ENCODE results near the gene FSIP1. TPM values are rescaled to one million over a fixed set of nuclear protein-coding genes. Genes with fewer than 3 reads are reported as not detected.

The FSIP1 gene
- total RNA-seq, 1 donor from 2014 or later = 0.85 TPM

DNA sequence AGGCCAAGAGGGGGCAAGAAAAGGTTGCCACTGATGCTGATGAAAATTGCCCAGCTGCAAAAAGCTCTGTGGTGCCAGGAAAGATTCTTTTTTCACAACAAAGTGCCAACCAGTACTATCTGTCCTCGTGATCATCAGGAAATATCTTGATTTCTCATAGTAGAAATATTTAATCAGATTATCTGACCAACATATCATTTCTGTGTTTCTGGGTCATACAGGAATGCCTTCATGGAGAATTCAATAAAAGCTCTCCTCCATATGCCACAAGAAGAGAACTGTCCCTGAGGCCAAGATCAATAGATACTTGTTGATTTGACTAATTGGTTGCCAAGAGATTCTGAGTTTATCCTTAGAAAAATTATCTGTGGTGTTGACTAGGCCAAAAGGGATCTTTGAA lies 63.5 kb downstream of the FSIP1 start:
- DNase-seq = no peak

DNA sequence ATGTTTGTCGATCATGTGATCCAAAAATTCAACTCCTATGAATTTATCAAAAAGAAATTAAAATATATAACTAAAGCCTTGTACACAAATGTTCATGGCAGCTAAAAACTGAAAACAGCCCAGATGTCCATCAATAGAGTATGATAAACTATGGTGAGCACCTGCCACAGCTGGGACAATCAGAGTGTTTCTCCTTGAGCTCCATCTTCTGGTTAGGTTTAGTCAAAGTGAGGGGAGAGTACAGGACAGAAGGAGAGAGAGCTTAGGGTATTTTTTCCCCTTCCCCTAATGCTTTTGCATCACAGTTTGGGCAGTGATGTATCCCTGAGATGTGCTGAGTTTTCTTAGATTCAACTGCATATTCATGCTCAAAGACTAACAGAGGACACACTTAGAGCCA lies 65.5 kb downstream of the FSIP1 start:
- no peak for DNase-seq

DNA sequence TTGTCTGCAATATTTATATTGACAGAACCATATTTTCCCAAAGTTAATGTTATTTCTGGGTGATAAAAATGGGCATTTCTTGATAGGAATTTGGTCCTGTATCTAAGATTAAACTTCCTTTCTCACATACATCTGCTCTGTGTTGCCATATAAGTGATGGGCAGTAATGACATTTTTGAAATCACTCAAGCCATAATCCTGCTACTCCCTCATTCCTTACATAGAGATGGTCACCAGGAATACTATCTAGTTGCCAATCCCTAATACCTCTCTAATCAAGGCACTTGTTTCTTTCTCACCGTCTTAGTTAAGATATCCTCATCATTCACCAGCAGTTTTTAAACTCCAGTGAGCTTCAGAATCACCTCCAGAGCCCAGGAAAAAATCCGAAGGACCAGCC lies 68.4 kb downstream of the FSIP1 start:
- DNase-seq = no peak

DNA sequence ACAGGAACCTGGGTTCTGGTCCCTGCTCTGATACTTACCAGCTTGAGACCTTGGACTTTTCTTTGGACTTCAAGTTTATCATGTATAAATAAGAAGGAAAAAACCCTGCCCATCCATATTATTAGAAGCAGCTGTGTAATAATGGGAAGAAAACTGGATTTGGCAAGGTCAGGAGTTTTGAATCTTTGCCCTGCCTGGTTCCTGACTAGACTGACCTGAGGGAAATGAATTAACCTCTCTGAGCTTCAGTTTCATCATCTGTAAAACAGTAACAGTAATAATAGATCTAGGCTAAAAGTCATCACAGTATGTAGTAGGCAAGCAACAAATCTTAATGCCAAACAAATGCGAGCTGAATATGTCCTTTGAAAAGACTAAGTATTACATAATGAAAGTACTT lies 68.8 kb downstream of the FSIP1 start:
- no peak for DNase-seq

DNA sequence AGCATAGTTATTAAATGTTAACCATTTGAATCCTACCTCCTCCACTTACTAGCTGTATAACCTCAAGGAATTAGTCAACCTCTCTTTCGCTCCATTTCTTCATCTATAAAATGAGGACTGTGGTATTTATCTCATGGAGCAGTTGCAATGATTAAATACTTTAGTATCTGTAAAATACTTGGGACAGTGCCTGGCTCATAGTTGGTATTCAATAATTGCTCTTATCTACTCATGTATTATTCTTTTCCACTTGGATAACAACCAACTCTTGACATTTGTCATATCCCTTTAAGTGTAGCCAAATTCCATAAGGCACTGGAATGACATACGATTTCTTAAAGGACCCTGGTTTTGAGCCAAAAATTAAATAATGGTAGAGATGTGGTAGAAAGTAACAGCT lies 72.0 kb downstream of the FSIP1 start:
- no peak for DNase-seq

DNA sequence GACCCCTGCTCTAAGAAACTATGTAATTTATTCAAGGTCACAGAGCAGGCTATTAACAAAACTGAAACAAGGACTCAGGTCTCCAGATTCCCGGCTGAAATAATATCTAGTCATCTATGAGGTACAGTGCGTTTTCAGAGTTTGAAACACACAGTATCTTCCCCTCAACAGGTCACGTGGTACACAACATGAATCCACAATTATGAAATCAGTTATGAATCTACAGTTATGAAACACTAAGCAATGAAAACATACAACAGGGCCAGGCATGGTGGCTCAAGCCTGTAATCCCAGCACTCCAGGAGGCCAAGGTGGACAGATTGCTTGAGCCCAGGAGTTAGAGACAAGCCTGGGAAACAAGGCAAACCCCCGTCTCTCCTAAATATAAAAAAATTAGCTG lies 72.7 kb downstream of the FSIP1 start:
- DNase-seq = no peak

DNA sequence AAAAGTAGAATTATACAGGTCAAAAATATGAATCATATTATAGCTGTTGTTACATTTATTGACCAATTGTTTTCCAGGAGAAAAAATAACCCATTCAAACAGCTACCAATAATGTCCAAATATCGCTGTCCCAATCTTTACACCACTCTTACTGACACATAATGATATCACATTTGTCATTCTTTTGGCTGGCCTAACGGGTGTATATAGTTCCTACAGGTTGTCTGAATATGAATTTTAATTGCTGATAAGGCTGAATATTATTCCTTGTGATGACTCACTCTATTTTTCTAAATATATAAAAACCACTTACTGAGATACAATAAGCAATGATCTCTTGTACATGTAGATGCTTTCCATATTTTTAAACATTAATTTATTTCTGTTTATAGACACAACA lies 76.4 kb downstream of the FSIP1 start:
- no peak for DNase-seq

DNA sequence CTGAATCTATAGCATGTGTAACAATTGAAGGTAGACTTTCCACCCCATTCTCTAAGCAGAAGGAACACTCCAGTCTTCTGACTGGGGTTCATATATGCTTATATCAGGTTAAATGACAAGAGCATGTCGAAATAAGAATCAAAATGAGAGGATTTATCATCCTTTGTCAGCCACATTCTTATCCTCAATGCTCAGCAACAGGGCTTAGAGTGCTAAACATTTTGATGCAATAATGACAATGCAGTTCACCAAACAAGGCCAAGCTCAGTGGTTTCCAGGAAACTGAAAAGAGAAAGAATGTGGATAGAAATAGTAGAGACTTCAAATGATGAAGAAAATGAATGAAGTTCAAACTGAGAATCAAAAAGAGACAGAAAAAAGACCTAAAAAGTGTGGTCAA lies 78.0 kb downstream of the FSIP1 start:
- no peak for DNase-seq

DNA sequence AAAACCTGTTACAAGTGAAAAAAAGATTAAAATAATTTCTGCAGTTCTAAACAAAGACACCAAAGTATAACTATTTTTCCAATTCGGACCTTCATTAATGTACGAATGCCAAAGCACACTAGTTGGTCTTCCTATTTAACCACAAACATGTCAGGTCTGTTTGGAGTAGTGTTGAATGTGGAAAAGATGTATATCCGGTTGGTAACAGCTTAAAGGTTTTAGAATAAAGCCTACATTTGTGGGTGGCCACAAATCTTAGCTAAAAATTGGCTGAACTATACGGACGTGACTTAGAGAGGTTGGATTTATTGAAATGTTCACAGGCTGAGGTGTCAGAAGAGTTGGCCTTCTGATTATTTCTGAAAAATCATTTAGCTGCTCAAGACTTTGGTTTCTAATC lies 78.4 kb downstream of the FSIP1 start:
- no peak for DNase-seq

DNA sequence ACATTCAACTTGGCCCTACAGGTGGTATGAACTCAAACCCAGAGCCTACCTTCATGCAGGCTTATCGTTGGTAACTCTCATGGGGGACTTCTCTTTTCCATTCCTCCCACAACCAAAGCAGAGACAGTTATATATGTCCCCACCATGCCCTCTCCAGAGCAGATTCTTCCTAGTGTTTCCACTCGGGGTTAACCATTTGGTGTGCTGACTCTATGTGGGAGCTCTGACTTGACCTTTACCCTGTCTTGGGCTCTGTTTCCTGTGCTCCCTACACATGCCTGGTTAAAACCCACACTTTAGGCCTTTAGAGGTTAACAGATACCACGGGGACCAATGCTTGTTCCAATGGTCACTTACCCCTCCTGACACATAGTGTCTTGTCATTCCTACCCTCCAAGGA lies 80.7 kb downstream of the FSIP1 start:
- DNase-seq = no peak

DNA sequence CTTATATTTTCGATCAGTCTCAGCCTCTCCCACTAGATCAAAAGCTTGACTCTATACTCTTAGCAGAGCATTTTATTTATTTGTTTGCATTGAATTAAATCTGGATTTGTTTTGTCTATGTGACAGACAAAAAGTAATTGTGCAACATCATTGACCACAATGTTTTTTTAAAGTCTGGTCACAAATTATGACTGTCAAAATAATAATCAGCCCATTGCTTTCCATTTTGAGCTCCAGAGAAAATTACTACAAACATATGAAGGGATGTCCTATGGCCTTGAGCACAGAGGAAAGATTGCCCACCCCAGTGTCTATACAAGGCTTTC lies 82.3 kb downstream of the FSIP1 start:
- DNase-seq = no peak

DNA sequence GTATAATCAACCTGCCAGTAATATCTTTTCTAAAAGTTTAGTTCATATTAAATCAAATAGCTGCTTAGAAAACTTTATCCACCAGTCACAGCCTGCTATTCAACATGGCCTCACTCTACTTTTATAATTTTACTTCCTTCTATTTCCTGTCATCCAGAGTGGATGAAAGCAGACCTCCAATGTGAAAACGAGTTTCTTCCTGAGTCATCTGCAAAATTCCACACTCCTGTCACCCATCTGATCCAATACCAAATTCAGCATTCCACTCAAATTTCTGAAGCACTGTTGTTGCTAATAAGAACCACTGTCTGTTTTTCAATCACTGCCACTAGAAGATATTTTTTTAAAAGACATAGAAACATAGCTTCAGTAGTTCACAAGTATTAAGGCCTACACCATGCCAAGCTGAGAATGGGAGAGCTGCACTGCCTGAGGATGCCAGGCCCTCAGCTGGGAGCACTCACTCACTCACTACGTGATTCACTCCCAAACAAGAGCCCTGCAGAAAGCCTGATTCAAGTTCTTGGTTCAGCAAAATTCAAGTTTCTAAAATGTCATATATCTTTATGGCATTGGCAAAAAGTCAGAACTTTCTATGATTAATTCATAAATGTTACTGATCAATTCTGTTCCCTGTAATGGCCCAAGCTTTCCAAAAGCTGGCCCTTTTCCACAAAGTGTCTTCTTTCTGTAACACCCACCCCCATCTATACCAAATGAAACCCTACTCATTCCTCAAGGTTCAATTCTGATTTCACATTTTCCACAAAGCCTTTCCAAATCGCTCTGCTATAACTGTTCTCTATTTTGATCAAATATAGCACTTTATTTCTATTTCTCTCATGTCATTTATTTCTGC lies 82.9 kb downstream of the FSIP1 start:
- DNase-seq = no peak

DNA sequence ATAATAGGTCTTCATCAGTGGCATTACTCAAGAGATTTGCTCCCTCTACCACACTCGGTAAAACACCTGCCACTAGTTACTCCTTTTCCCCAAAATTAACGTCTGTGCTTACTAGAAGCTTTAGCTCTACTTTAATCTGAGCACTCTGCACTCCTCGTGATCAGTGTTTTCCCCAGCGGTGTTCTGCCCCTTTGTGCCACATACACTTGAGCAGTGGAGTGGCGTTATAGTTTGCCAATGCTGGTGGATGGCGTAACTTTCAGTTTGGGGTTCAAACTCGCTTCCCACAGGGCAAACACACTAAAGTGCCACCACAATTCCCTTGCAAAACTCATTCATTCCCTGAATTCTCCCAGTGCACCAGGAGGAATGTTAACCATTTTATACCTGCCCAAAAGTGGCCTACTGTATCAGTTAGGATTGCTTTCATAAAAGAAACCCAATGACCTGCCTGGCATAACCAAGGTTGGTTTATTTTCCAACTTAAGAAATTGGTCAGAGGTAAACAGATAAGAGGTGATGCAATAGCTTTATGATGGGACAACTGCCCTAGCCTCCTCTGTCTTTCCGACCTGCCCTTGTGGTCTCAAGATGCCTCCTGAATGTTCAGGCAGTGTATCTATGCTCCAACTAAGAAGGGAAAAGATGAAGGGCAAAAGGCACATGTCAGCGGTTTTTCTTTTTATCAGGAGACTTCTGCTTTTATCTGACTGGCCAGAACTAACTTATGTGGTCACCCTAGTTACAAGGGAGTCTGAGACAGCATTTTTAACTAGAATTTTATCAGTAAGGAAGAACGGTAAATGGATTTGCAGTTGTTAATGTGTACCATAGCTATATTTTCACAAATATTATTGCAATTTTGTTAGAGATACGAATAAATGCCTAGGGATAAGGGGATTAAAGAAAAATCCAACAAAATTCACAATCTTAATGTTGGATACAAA lies 83.9 kb downstream of the FSIP1 start:
- DNase-seq = no peak

DNA sequence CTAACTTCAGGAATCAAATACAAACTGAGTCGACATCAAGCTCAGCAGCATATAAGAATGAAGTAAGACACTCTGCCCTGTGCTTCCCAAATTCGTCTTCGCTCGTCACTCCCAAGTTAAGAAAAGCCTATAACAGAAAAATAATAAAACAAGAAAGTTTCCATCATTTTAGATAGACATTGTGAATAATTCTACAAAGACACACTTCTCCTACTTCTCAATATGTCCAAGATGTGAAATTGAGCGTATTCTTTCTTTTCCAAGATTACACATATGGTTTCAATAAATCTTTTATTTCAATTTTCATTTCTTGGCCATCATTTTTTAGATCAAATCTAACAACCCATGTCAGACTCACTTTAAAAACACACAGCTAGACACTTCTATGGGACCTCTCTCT lies 85.1 kb downstream of the FSIP1 start:
- no peak for DNase-seq

DNA sequence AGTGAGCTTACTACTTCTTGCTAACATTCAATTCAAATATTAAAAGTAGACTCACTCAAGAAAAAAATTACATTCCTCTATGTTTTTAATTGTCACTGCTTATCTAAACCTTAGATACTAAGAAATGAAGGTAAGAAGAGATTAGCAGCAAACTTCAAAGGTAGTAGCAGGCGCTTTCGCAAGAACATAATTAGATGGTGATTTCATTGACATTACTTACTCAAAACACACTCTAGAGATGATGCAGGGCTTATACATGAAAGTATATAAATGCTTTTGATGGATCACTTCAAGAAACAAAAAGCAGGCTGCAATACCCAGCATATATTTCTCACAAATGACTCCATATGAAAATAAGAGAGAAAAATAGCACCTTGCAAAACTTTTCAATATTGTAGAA lies 86.8 kb downstream of the FSIP1 start:
- no peak for DNase-seq

DNA sequence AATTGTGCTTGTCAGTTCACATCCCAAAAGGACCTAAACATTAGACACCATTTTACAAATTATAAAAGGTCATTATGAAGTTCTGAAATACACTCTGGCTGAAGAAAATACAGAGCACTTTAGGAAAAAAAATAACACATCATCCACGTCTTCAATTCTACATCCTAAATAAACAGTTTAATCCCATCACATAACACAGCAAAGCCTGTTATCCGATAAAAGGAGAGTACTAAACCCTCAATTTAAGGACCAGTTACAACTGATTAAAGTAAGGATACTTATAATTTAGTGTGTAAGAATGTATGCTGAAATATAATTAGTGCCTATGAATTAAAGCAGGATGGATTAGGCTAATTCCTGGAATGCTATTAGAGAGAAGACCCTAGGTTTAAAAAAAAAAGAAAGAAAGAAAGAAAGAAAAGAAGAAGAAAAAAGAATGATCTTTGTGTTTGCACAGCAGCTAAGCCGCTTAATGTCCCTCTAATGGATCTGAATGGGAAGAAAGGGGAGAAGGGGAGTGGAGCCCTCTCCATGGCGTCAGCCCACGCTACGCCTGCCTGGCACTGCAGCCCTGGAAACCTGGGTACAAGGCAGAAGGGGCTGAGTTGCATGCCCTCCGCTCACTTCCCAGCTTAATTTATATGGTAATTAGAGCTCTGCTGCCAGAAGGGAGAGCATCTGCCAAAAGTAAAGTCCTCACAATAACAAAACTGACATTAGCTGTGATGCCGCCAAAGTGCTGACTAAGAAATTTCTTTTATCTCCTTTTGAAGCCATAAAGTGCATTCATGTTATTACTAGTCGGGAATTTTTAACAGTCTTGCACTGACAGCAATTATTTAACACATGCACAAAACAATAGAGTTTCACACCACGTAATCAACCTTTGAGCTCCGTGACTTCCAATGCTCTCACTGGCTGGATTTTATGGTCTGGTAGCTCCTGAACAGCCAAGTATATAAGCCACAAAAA lies 90.0 kb downstream of the FSIP1 start:
- no peak for DNase-seq

DNA sequence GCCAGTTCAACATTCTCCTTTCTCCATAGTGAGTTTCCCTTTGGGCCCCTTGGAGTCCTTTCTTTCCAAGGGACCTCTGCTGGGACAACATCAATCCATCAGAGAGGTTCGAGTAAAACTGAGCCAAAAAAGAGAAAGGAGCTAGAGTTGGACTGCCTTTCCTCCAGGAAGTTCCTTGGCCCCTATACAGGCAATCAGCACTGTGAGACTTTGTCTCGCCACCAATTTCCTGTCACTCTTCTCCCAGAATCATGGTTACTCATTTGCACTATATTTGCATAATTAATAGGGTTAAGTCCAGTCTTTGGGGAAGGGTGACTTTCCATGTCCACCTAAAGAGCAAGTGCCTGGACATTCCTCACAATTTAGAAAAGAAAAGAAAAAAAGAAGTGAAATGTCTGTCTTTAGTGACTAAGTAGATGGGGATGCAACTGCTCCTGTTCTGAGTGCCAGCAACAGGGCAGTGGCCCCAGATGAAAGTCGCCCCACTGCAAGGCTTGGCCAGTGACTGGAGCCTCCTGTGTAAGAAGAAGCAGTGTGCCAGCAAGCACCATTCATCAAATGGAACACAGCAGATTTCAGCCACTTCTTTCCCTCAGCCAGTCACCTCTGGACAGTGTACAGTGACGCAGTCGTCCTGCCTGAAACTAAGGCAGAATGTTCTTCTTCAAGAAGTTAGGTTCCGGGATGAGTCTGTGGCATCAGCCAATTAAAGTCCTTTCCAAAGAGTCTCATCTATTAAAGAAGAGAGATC lies 91.6 kb downstream of the FSIP1 start:
- no peak for DNase-seq

DNA sequence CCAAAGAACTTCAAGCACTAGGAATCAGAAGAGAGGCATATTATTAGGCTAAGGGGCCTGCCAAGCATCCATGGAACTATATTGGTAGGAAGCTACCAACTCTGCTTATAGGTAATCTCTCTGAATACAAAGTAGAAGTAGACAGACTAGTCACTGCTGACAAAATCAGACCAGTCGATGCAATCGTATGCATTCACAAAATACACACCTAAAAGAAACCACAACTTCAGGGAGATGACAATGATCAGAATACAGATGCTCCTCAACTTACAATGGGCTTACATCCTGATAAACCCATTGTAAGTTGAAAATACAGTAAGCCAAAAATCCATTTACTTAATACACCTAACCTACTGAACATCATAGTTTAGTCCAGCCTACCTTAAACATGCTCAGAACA lies 94.7 kb downstream of the FSIP1 start:
- DNase-seq = no peak

DNA sequence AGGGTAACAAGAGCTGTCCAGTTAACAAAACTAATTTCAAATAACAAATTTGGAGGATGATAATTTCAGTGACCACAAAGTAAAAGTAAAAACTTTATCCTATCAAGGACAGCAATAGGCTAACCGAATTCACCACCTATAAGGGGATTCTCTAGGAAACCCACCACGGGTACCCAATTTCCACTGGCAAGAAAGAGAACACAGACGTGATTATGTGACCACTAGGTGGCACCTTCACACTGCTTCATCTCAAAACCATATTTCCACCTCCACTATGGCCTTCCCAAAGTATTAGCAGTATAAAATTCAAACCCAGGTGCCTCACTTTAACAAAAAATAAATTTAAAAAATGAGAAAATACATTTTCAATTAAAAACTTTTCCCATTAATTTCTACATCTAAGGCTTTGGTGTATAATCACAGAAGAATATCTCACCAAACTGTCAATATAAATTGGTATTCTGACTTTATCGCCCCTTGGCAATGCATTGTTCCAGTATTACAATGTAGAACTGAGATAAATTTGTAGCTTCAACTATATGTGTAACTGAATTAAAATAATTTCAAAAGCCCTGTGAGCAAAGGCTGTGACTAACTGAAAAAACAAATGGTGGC lies 96.5 kb downstream of the FSIP1 start:
- peak; percentile 82 for DNase-seq

DNA sequence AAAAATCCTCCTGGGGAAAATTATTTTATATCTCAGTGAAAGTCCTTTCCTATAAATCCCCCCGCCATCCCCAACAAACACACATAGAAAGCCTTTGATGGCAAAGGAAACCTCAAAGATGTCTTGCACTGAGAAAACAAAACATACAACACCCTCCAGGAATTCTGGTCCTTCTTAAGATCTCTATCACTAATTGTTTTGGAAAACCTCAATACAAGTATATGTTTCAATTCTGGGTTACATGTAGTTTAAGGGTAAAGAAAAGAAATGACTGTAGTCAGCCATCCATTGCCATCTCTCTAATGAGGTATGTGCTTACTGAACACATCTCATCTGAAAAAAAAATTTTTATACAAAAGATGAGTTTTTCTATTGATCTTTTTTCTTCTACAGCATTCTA lies 97.3 kb downstream of the FSIP1 start:
- DNase-seq = no peak

DNA sequence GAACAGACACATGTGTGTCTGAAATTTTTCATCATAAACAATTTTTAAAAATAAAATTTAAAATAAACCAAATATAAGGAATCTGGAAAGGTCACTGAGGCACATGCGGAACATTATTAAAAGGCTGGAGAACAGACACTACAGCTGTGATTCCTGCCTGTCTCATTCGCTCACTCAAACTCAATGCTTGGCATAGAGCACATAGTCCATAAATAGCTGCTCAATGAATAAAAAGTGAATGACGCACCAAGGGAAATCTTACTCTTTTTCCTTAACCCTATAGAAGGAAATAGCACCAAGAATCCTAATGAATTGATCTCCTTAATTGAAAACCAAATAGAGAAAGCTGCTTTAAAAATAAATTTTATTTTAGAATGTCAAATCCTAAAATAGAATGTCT lies 98.4 kb downstream of the FSIP1 start:
- DNase-seq = no peak

DNA sequence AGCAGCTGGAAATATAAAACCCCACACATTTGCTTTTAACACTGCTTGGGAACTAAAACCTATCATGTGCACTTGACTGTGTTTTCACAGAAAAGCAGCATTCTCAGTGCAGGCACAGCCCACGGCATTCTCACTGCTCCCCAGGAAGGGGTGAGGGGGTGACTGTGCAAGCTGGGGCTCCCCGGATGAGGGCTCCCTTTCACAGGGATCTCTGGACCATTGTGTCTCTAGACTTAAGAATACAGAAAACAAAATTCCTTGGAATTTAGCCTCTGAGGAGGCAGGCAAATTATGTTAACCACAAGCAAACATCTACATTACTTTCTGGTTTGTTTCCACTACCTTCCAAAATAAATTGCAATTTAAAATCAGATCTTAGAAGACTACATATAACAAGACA lies 100.3 kb downstream of the FSIP1 start:
- DNase-seq = no peak
